ENCODE data around the gene JAKMIP1. TPM values are rescaled to one million over a fixed set of nuclear protein-coding genes. Genes with fewer than 3 reads are reported as not detected.

JAKMIP1 gene
- total RNA-seq, 8 experiments from 2014 or later: 1.0 to 10.8 (median 7.6) TPM; not detected in 3

- ATAC-seq (replicated peaks in 6 of 8): no peak
- in situ Hi-C loops (cut with MboI; ENCODE audit: low pct_unique_long_range_greater_than_20kb in 2 of 9, low sequenced_read_pairs in 9 of 9, unreplicated experiment in 9 of 9): no loop called here
- H3K4me1 ChIP-seq (replicated peaks in 1 of 2): no peaks in the 10 kb centered on the region
- H3K27ac ChIP-seq: no peak overlapping the region
- 0 to 50% (median 18%) methylated on average over 1 to 4 of the region's 7 CpGs; no CpG with 5 or more reads in 3 of the 10 experiments for WGBS, 10 experiments
- no peak overlapping the region for H3K4me3 ChIP-seq
These were observed 19.3 kb downstream of the JAKMIP1 start for GRCh38 chr4:6180841-6181631.

- no peaks in the 10 kb centered on the region for H3K4me1 ChIP-seq (replicated peaks in 1 of 2)
- H3K27ac ChIP-seq: no peak overlapping the region
- in situ Hi-C loops (cut with MboI; ENCODE audit: low pct_unique_long_range_greater_than_20kb in 2 of 9, low sequenced_read_pairs in 9 of 9, unreplicated experiment in 9 of 9): no loop called here
- no peak overlapping the region for H3K4me3 ChIP-seq
- WGBS, 10 experiments: 100% methylated on average over 1 of the region's 1 CpG; no CpG with 5 or more reads in 8 of the 10 experiments
- no peak for ATAC-seq (replicated peaks in 6 of 8)
These were observed 21.0 kb downstream of the JAKMIP1 start for GRCh38 chr4:6179362-6179761.

- Histone ChIP-seq H3K27ac (no peak overlapping the region), H3K4me3 (no peak overlapping the region), H3K4me1 (replicated peaks in 1 of 2) (no peaks in the 10 kb centered on the region)
- ATAC-seq (replicated peaks in 6 of 8): no peak
- in situ Hi-C loops (cut with MboI; ENCODE audit: low pct_unique_long_range_greater_than_20kb in 2 of 9, low sequenced_read_pairs in 9 of 9, unreplicated experiment in 9 of 9): no loop called here
- WGBS, 10 experiments: 0 to 88% (median 74%) methylated on average over 2 to 4 of the region's 4 CpGs; no CpG with 5 or more reads in 6 of the 10 experiments
These were observed 21.6 kb downstream of the JAKMIP1 start for GRCh38 chr4:6178757-6179156.

GRCh38 chr4:6177587-6178197 lies 22.7 kb downstream of the JAKMIP1 start:
- no peak for ATAC-seq (replicated peaks in 6 of 8)
- H3K4me1 ChIP-seq (replicated peaks in 1 of 2): no peaks in the 10 kb centered on the region
- in situ Hi-C loops (cut with MboI; ENCODE audit: low pct_unique_long_range_greater_than_20kb in 2 of 9, low sequenced_read_pairs in 9 of 9, unreplicated experiment in 9 of 9): no loop called here
- no peak overlapping the region for H3K4me3 ChIP-seq
- 17 to 80% (median 45%) methylated on average over 1 to 3 of the region's 9 CpGs; no CpG with 5 or more reads in 5 of the 10 experiments for whole genome bisulfite sequencing, 10 experiments
- no peak overlapping the region for H3K27ac ChIP-seq

GRCh38 chr4:6175426-6175825 lies 24.9 kb downstream of the JAKMIP1 start:
- 60 to 90% (median 85%) methylated on average over 1 to 5 of the region's 5 CpGs; no CpG with 5 or more reads in 3 of the 10 experiments for WGBS, 10 experiments
- no peak for ATAC-seq (replicated peaks in 6 of 8)
- no peak overlapping the region for H3K4me3 ChIP-seq
- no peak overlapping the region for H3K27ac ChIP-seq
- H3K4me1 ChIP-seq (replicated peaks in 1 of 2): no peaks in the 10 kb centered on the region
- in situ Hi-C loops (cut with MboI; ENCODE audit: low pct_unique_long_range_greater_than_20kb in 2 of 9, low sequenced_read_pairs in 9 of 9, unreplicated experiment in 9 of 9): no loop called here

- no peak for ATAC-seq (replicated peaks in 6 of 8)
- Histone ChIP-seq H3K4me1 (replicated peaks in 1 of 2) (no peaks in the 10 kb centered on the region), H3K27ac (no peak overlapping the region), H3K4me3 (no peak overlapping the region)
- in situ Hi-C loops (cut with MboI; ENCODE audit: low pct_unique_long_range_greater_than_20kb in 2 of 9, low sequenced_read_pairs in 9 of 9, unreplicated experiment in 9 of 9): no loop called here
- 0 to 86% (median 42%) methylated on average over 1 to 3 of the region's 3 CpGs; no CpG with 5 or more reads in 4 of the 10 experiments for whole genome bisulfite sequencing, 10 experiments
These were observed 27.5 kb downstream of the JAKMIP1 start for GRCh38 chr4:6172927-6173200.

GRCh38 chr4:6172093-6172926 lies 28.0 kb downstream of the JAKMIP1 start:
- Histone ChIP-seq H3K4me3 (no peak overlapping the region), H3K27ac (no peak overlapping the region), H3K4me1 (replicated peaks in 1 of 2) (no peaks in the 10 kb centered on the region)
- in situ Hi-C loops (cut with MboI; ENCODE audit: low pct_unique_long_range_greater_than_20kb in 2 of 9, low sequenced_read_pairs in 9 of 9, unreplicated experiment in 9 of 9): no loop called here
- WGBS, 10 experiments: 7 to 90% (median 54%) methylated on average over 1 to 3 of the region's 9 CpGs; no CpG with 5 or more reads in 4 of the 10 experiments
- no peak for ATAC-seq (replicated peaks in 6 of 8)

GRCh38 chr4:6169239-6169638 lies 31.1 kb downstream of the JAKMIP1 start:
- no peak overlapping the region for H3K27ac ChIP-seq
- ATAC-seq (replicated peaks in 6 of 8): no peak
- H3K4me1 ChIP-seq (replicated peaks in 1 of 2): no peaks in the 10 kb centered on the region
- in situ Hi-C loops (cut with MboI; ENCODE audit: low pct_unique_long_range_greater_than_20kb in 2 of 9, low sequenced_read_pairs in 9 of 9, unreplicated experiment in 9 of 9): no loop called here
- no peak overlapping the region for H3K4me3 ChIP-seq
- 0 to 87% (median 50%) methylated on average over 1 to 4 of the region's 4 CpGs; no CpG with 5 or more reads in 4 of the 10 experiments for WGBS, 10 experiments

- no peak for ATAC-seq (replicated peaks in 6 of 8)
- Histone ChIP-seq H3K4me3 (no peak overlapping the region), H3K4me1 (replicated peaks in 1 of 2) (no peaks in the 10 kb centered on the region), H3K27ac (no peak overlapping the region)
- 28 to 94% (median 75%) methylated on average over 1 to 6 of the region's 6 CpGs; no CpG with 5 or more reads in 3 of the 10 experiments for WGBS, 10 experiments
- in situ Hi-C loops (cut with MboI; ENCODE audit: low pct_unique_long_range_greater_than_20kb in 2 of 9, low sequenced_read_pairs in 9 of 9, unreplicated experiment in 9 of 9): no loop called here
These were observed 34.6 kb downstream of the JAKMIP1 start for GRCh38 chr4:6165766-6166165.

GRCh38 chr4:6162885-6163284 lies 37.5 kb downstream of the JAKMIP1 start:
- H3K4me3 ChIP-seq: no peak overlapping the region
- WGBS, 10 experiments: 6 to 95% (median 79%) methylated on average over 2 to 6 of the region's 6 CpGs; no CpG with 5 or more reads in 2 of the 10 experiments
- in situ Hi-C loops (cut with MboI; ENCODE audit: low pct_unique_long_range_greater_than_20kb in 2 of 9, low sequenced_read_pairs in 9 of 9, unreplicated experiment in 9 of 9): no loop called here
- H3K27ac ChIP-seq: no peak overlapping the region
- H3K4me1 ChIP-seq (replicated peaks in 1 of 2): no peaks in the 10 kb centered on the region
- no peak for ATAC-seq (replicated peaks in 6 of 8)

- Histone ChIP-seq H3K4me1 (replicated peaks in 1 of 2) (no peaks in the 10 kb centered on the region), H3K4me3 (no peak overlapping the region), H3K27ac (no peak overlapping the region)
- ATAC-seq (replicated peaks in 6 of 8): no peak
- in situ Hi-C loops (cut with MboI; ENCODE audit: low pct_unique_long_range_greater_than_20kb in 2 of 9, low sequenced_read_pairs in 9 of 9, unreplicated experiment in 9 of 9): no loop called here
- 0 to 80% (median 60%) methylated on average over 1 to 7 of the region's 10 CpGs; no CpG with 5 or more reads in 3 of the 10 experiments for WGBS, 10 experiments
These were observed 38.4 kb downstream of the JAKMIP1 start for GRCh38 chr4:6161921-6162464.

GRCh38 chr4:6160536-6160935 lies 39.8 kb downstream of the JAKMIP1 start:
- no peak overlapping the region for H3K27ac ChIP-seq
- H3K4me3 ChIP-seq: no peak overlapping the region
- 0 to 92% (median 67%) methylated on average over 1 to 12 of the region's 12 CpGs; no CpG with 5 or more reads in 2 of the 10 experiments for WGBS, 10 experiments
- ATAC-seq (replicated peaks in 6 of 8): no peak
- H3K4me1 ChIP-seq (replicated peaks in 1 of 2): no peaks in the 10 kb centered on the region
- in situ Hi-C loops (cut with MboI; ENCODE audit: low pct_unique_long_range_greater_than_20kb in 2 of 9, low sequenced_read_pairs in 9 of 9, unreplicated experiment in 9 of 9): no loop called here

GRCh38 chr4:6157926-6158325 lies 42.4 kb downstream of the JAKMIP1 start:
- in situ Hi-C loops (cut with MboI; ENCODE audit: low pct_unique_long_range_greater_than_20kb in 2 of 9, low sequenced_read_pairs in 9 of 9, unreplicated experiment in 9 of 9): no loop called here
- Histone ChIP-seq H3K4me3 (no peak overlapping the region), H3K27ac (no peak overlapping the region), H3K4me1 (replicated peaks in 1 of 2) (no peaks in the 10 kb centered on the region)
- WGBS, 10 experiments: 22 to 100% (median 92%) methylated on average over 1 to 6 of the region's 9 CpGs; no CpG with 5 or more reads in 2 of the 10 experiments
- ATAC-seq (replicated peaks in 6 of 8): no peak
